WTC11 (cell line): Measurements from ENCODE around the gene CTDNEP1. TPM values are rescaled to one million over a fixed set of nuclear protein-coding genes. Genes with fewer than 3 reads are reported as not detected.

Experiments
- ARID4B ChIP-seq: sonication (generic); formaldehyde crosslinking; IDR thresholded peaks from 2 replicates; pipeline ENCODE4 v1.8.0; 2023; ENCODE audit warnings: missing genetic modification reagents, mild to moderate bottlenecking, borderline replicate concordance
- ATF1 ChIP-seq: sonication (generic); formaldehyde crosslinking; IDR thresholded peaks from 2 replicates; pipeline ENCODE4 v1.8.1; 2023; ENCODE audit warnings: mild to moderate bottlenecking, moderate library complexity, missing genetic modification reagents
- GRHL2 ChIP-seq: fragments of 250-450 bp; sonication (Bioruptor Pico); IDR thresholded peaks from 2 replicates; pipeline ENCODE4 v1.8.0; 2022; ENCODE audit warnings: mild to moderate bottlenecking, moderate library complexity; ENCODE audit not compliant: insufficient replicate concordance, severe bottlenecking
- IRF2 ChIP-seq: sonication (generic); formaldehyde crosslinking; IDR thresholded peaks from 2 replicates; pipeline ENCODE4 v1.8.0; 2022; ENCODE audit warnings: low read depth, missing genetic modification reagents, borderline replicate concordance
- JUN ChIP-seq: sonication (generic); formaldehyde crosslinking; IDR thresholded peaks from 2 replicates; pipeline ENCODE4 v1.8.0; 2023; ENCODE audit warnings: mild to moderate bottlenecking, missing genetic modification reagents
- KAT7 ChIP-seq: sonication (generic); formaldehyde crosslinking; IDR thresholded peaks from 2 replicates; pipeline ENCODE4 v1.8.1; 2023; ENCODE audit warnings: missing genetic modification reagents, mild to moderate bottlenecking, borderline replicate concordance
- NR1H2 ChIP-seq: sonication (generic); formaldehyde crosslinking; IDR thresholded peaks from 2 replicates; pipeline ENCODE4 v1.9.0; 2021; ENCODE audit warnings: mild to moderate bottlenecking, moderate library complexity, missing genetic modification reagents
- NR3C1 ChIP-seq: sonication (generic); formaldehyde crosslinking; conservative IDR thresholded peaks from 2 replicates; pipeline ENCODE4 v1.8.1; 2023; ENCODE audit warnings: low read depth, mild to moderate bottlenecking, missing genetic modification reagents
- PRDM15 ChIP-seq: sonication (generic); formaldehyde crosslinking; IDR thresholded peaks from 2 replicates; pipeline ENCODE4 v1.8.0; 2022; ENCODE audit warnings: missing genetic modification reagents
- RELA ChIP-seq: sonication (generic); formaldehyde crosslinking; IDR thresholded peaks from 2 replicates; pipeline ENCODE4 v1.8.1; 2022; ENCODE audit warnings: missing genetic modification reagents, mild to moderate bottlenecking, borderline replicate concordance
- SMAD3 ChIP-seq: sonication (generic); formaldehyde crosslinking; IDR thresholded peaks from 2 replicates; pipeline ENCODE4 v1.8.0; 2022; ENCODE audit warnings: missing genetic modification reagents, mild to moderate bottlenecking, borderline replicate concordance
- SP1 ChIP-seq: sonication (generic); formaldehyde crosslinking; conservative IDR thresholded peaks from 2 replicates; pipeline ENCODE4 v1.8.1; 2022; ENCODE audit warnings: missing genetic modification reagents
- TEAD4 ChIP-seq: sonication (generic); formaldehyde crosslinking; IDR thresholded peaks from 2 replicates; pipeline ENCODE4 v1.8.0; 2022; ENCODE audit warnings: mild to moderate bottlenecking, missing genetic modification reagents
- ZNF121 ChIP-seq: sonication (generic); formaldehyde crosslinking; IDR thresholded peaks from 2 replicates; pipeline ENCODE4 v1.8.0; 2023; ENCODE audit warnings: missing genetic modification reagents
- ZNF232 ChIP-seq: sonication (generic); formaldehyde crosslinking; IDR thresholded peaks from 2 replicates; pipeline ENCODE4 v1.8.0; 2022; ENCODE audit warnings: mild to moderate bottlenecking, missing genetic modification reagents
- ZNF317 ChIP-seq: sonication (generic); formaldehyde crosslinking; IDR thresholded peaks from 2 replicates; pipeline ENCODE4 v1.8.1; 2023; ENCODE audit warnings: low read depth, mild to moderate bottlenecking, moderate library complexity, missing genetic modification reagents, borderline replicate concordance
- ZNF423 ChIP-seq: fragments of 250-450 bp; sonication (Bioruptor Pico); IDR thresholded peaks from 2 replicates; pipeline ENCODE4 v2.1.2; 2022; ENCODE audit warnings: mild to moderate bottlenecking, moderate library complexity
- total RNA-seq: library from RNA; stranded (reverse); gene quantifications from 3 replicates; pipeline ENCODE4 v1.2.3, GENCODE V29; 2021
- TF ChIP-seq, protein P1 (sequence below): fragments of 250-450 bp; sonication (Bioruptor Pico); IDR thresholded peaks from 2 replicates; pipeline ENCODE4 v1.9.0; 2021; ENCODE audit warnings: mild to moderate bottlenecking, borderline replicate concordance
- TF ChIP-seq, protein P2 (sequence below): fragments of 250-450 bp; sonication (Bioruptor Pico); IDR thresholded peaks from 2 replicates; pipeline ENCODE4 v1.9.0; 2021; ENCODE audit warnings: moderate library complexity, mild to moderate bottlenecking, inconsistent platforms, borderline replicate concordance
- TF ChIP-seq, protein P3 (sequence below): sonication (generic); formaldehyde crosslinking; IDR thresholded peaks from 2 replicates; pipeline ENCODE4 v1.8.0; 2022; ENCODE audit warnings: mild to moderate bottlenecking, missing genetic modification reagents
- TF ChIP-seq, protein P4 (sequence below): sonication (generic); formaldehyde crosslinking; IDR thresholded peaks from 2 replicates; pipeline ENCODE4 v1.8.0; 2022; ENCODE audit warnings: mild to moderate bottlenecking, missing genetic modification reagents
- TF ChIP-seq, protein P5 (sequence below): fragments of 250-450 bp; sonication (Bioruptor Pico); IDR thresholded peaks from 2 replicates; pipeline ENCODE4 v1.8.0; 2021; ENCODE audit warnings: mild to moderate bottlenecking

Gene CTDNEP1
- total RNA-seq, 1 experiment from 2014 or later: 127 TPM

DNA sequence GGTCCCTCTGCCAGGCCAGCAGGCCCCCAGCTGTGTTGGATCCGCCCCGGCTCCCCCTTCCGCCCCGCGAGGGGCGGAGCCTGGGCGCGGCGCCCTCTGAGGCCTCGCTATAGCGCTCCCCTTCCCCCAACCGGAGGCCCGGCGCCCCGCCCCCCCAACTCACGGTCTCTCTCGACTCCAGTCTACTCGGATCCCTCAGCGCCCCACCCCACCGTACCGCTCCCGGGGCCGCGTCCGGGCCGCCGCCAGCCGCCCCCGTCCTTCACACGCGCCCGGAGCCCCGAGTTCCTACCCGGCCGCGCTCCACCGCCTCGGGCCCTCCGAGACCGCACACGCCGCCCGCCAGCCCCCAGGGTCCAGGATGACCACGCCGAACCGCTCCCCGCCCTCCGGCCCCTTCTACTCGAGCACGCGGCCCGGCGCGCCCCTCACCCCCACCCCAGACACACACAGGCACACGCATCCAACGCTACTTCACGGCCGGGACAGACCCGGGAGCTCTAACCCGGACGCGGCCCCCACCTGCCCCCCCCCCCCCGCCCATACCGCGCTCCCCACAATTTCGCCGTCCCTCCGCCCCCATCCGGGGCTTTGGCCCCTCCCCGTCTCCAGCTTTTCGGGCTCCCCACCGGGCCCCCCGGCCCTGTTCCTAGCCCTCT, 13.6 kb downstream of the CTDNEP1 start (continued):
- TF ChIP-seq ARID4B (0 out of 2 replicates have a peak, but pooled peaks have one; percentile 18), ATF1 (CRISPR knock-in tag) (no peak), NR3C1 (CRISPR knock-in tag) (no peak), RELA (CRISPR knock-in tag) (no peak), JUN (no peak), PRDM15 (CRISPR knock-in tag) (no peak), ZNF232 (CRISPR knock-in tag) (0 out of 2 replicates have a peak, but pooled peaks have one; percentile 32), SP1 (peak; percentile 72), ZNF423 (CRISPR knock-in tag) (no peak), SMAD3 (CRISPR knock-in tag) (no peak), NR1H2 (CRISPR knock-in tag) (no peak), KAT7 (CRISPR knock-in tag) (0 out of 2 replicates have a peak, but pooled peaks have one; percentile 32), TEAD4 (no peak), ZNF317 (CRISPR knock-in tag) (no peak), GRHL2 (CRISPR knock-in tag) (no peak), IRF2 (CRISPR knock-in tag) (no peak), ZNF121 (no peak)
- TF ChIP-seq, protein P1, sequence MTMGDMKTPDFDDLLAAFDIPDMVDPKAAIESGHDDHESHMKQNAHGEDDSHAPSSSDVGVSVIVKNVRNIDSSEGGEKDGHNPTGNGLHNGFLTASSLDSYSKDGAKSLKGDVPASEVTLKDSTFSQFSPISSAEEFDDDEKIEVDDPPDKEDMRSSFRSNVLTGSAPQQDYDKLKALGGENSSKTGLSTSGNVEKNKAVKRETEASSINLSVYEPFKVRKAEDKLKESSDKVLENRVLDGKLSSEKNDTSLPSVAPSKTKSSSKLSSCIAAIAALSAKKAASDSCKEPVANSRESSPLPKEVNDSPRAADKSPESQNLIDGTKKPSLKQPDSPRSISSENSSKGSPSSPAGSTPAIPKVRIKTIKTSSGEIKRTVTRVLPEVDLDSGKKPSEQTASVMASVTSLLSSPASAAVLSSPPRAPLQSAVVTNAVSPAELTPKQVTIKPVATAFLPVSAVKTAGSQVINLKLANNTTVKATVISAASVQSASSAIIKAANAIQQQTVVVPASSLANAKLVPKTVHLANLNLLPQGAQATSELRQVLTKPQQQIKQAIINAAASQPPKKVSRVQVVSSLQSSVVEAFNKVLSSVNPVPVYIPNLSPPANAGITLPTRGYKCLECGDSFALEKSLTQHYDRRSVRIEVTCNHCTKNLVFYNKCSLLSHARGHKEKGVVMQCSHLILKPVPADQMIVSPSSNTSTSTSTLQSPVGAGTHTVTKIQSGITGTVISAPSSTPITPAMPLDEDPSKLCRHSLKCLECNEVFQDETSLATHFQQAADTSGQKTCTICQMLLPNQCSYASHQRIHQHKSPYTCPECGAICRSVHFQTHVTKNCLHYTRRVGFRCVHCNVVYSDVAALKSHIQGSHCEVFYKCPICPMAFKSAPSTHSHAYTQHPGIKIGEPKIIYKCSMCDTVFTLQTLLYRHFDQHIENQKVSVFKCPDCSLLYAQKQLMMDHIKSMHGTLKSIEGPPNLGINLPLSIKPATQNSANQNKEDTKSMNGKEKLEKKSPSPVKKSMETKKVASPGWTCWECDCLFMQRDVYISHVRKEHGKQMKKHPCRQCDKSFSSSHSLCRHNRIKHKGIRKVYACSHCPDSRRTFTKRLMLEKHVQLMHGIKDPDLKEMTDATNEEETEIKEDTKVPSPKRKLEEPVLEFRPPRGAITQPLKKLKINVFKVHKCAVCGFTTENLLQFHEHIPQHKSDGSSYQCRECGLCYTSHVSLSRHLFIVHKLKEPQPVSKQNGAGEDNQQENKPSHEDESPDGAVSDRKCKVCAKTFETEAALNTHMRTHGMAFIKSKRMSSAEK (CRISPR knock-in tag): no peak
- TF ChIP-seq, protein P2, sequence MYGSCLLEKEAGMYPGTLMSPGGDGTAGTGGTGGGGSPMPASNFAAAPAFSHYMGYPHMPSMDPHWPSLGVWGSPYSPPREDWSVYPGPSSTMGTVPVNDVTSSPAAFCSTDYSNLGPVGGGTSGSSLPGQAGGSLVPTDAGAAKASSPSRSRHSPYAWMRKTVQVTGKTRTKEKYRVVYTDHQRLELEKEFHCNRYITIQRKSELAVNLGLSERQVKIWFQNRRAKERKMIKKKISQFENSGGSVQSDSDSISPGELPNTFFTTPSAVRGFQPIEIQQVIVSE (CRISPR knock-in tag): no peak
- TF ChIP-seq, protein P3, sequence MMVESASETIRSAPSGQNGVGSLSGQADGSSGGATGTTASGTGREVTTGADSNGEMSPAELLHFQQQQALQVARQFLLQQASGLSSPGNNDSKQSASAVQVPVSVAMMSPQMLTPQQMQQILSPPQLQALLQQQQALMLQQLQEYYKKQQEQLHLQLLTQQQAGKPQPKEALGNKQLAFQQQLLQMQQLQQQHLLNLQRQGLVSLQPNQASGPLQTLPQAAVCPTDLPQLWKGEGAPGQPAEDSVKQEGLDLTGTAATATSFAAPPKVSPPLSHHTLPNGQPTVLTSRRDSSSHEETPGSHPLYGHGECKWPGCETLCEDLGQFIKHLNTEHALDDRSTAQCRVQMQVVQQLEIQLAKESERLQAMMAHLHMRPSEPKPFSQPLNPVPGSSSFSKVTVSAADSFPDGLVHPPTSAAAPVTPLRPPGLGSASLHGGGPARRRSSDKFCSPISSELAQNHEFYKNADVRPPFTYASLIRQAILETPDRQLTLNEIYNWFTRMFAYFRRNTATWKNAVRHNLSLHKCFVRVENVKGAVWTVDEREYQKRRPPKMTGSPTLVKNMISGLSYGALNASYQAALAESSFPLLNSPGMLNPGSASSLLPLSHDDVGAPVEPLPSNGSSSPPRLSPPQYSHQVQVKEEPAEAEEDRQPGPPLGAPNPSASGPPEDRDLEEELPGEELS (CRISPR knock-in tag): peak; percentile 59; the same call in 1 of the 2 replicates
- TF ChIP-seq, protein P4, sequence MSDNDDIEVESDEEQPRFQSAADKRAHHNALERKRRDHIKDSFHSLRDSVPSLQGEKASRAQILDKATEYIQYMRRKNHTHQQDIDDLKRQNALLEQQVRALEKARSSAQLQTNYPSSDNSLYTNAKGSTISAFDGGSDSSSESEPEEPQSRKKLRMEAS (CRISPR knock-in tag): no peak
- TF ChIP-seq, protein P5, sequence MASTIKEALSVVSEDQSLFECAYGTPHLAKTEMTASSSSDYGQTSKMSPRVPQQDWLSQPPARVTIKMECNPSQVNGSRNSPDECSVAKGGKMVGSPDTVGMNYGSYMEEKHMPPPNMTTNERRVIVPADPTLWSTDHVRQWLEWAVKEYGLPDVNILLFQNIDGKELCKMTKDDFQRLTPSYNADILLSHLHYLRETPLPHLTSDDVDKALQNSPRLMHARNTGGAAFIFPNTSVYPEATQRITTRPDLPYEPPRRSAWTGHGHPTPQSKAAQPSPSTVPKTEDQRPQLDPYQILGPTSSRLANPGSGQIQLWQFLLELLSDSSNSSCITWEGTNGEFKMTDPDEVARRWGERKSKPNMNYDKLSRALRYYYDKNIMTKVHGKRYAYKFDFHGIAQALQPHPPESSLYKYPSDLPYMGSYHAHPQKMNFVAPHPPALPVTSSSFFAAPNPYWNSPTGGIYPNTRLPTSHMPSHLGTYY (CRISPR knock-in tag): no peak
- TF ChIP-seq, all 79 proteins: peak for 5
